A549 (cell line): Measurements from ENCODE around the gene HDLBP.

Source experiments
- CBX2 ChIP-seq: fragments of 200-600 bp; sonication (generic); IDR thresholded peaks from 2 replicates; pipeline ENCODE4 v1.6.1; 2016; ENCODE audit warnings: low read depth, mild to moderate bottlenecking, borderline replicate concordance
- EP300 ChIP-seq, 2 experiments: fragments of >200 bp; sonication (Bioruptor Twin); formaldehyde crosslinking; IDR thresholded peaks; 2 replicates in 1 of 2; 3 replicates in 1 of 2; pipeline ENCODE4 v1.6.1; 2016 to 2017
- NFE2L2 ChIP-seq: fragments of 150-350 bp; conservative IDR thresholded peaks from 2 replicates; pipeline ENCODE4 v1.6.1; 2014; ENCODE audit warnings: low read length
- NR3C1 ChIP-seq: fragments of >200 bp; sonication (Bioruptor Twin); formaldehyde crosslinking; IDR thresholded peaks from 3 replicates; pipeline ENCODE4 v1.6.1; 2017
- PHF8 ChIP-seq: fragments of 200-600 bp; sonication (generic); IDR thresholded peaks from 2 replicates; pipeline ENCODE4 v1.6.1; 2016; ENCODE audit warnings: low read depth, mild to moderate bottlenecking, antibody characterized with exemption, moderate library complexity, borderline replicate concordance
- ZC3H11A ChIP-seq: fragments of 450-650 bp; IDR thresholded peaks from 2 replicates; pipeline ENCODE4 v1.6.1; 2014; ENCODE audit warnings: antibody characterized with exemption, mild to moderate bottlenecking
- TF ChIP-seq, protein P1 (sequence below): fragments of >200 bp; sonication (Bioruptor Twin); formaldehyde crosslinking; IDR thresholded peaks from 3 replicates; pipeline ENCODE4 v1.5.1; 2016
- TF ChIP-seq, protein P2 (sequence below): fragments of 450-650 bp; IDR thresholded peaks from 2 replicates; pipeline ENCODE4 v1.6.1; 2014; ENCODE audit warnings: antibody characterized with exemption

DNA sequence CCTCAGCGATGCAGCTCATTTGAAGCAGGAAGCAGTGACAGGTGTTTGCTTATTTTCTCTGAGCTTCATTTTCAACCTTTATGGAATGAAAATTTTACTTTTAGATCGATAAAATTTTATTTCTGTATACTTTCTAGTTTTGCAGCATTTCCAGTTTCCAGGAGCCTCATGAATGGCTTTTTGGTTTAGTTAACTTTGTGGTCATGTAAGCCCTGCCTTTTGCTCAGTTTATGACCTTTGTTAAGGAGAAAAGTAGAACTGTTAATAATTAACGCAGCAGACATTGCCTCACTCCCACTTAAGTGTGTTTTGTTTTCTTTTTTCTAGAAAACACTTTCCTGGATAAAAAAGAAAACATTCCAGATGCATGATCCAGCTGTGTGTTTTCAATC is 36.2 kb upstream of the HDLBP start:
- TF ChIP-seq, protein P1, sequence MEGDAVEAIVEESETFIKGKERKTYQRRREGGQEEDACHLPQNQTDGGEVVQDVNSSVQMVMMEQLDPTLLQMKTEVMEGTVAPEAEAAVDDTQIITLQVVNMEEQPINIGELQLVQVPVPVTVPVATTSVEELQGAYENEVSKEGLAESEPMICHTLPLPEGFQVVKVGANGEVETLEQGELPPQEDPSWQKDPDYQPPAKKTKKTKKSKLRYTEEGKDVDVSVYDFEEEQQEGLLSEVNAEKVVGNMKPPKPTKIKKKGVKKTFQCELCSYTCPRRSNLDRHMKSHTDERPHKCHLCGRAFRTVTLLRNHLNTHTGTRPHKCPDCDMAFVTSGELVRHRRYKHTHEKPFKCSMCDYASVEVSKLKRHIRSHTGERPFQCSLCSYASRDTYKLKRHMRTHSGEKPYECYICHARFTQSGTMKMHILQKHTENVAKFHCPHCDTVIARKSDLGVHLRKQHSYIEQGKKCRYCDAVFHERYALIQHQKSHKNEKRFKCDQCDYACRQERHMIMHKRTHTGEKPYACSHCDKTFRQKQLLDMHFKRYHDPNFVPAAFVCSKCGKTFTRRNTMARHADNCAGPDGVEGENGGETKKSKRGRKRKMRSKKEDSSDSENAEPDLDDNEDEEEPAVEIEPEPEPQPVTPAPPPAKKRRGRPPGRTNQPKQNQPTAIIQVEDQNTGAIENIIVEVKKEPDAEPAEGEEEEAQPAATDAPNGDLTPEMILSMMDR: no peak
- TF ChIP-seq, protein P2, sequence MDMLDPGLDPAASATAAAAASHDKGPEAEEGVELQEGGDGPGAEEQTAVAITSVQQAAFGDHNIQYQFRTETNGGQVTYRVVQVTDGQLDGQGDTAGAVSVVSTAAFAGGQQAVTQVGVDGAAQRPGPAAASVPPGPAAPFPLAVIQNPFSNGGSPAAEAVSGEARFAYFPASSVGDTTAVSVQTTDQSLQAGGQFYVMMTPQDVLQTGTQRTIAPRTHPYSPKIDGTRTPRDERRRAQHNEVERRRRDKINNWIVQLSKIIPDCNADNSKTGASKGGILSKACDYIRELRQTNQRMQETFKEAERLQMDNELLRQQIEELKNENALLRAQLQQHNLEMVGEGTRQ: no peak
- TF ChIP-seq NR3C1 (no peak), PHF8 (no peak), ZC3H11A (no peak), NFE2L2 (no peak), EP300 (IDR thresholded peaks at IDR 0.05) (no peak), CBX2 (no peak)
